CD14-positive monocyte (primary cell): Measurements from ENCODE around the gene SLIT1. TPM values are rescaled to one million over a fixed set of nuclear protein-coding genes. Genes with fewer than 3 reads are reported as not detected.

Experiments
- DNase-seq, 3 donors: peaks; one replicate each; pipeline ENCODE4 v3.0.0-alpha.2; 2011 to 2022
- H2AFZ ChIP-seq: 2 replicates; pipeline ENCODE4 v1.6.0; 2012; ENCODE audit warnings: mild to moderate bottlenecking, low read depth, low read length, inconsistent platforms; ENCODE audit not compliant: insufficient read depth, poor library complexity, severe bottlenecking
- H3K27ac ChIP-seq, 2 donors: 1 replicate in 1 of 2; 2 replicates in 1 of 2; pipeline ENCODE4 v1.5.1; 2012 to 2013; ENCODE audit warnings: low read length in 2 of 2, control low read depth in 1 of 2, inconsistent platforms in 1 of 2, low read depth in 1 of 2, mild to moderate bottlenecking in 1 of 2
- H3K27me3 ChIP-seq, 2 donors: one replicate each; pipeline versions ENCODE4 v1.6.0 to v1.6.1; 2011 to 2013; ENCODE audit warnings: low read length in 2 of 2; ENCODE audit not compliant: control insufficient read depth in 2 of 2, insufficient read depth in 2 of 2
- H3K36me3 ChIP-seq, 2 donors: replicated peaks in 1 of 2; 1 replicate in 1 of 2; 2 replicates in 1 of 2; pipeline versions ENCODE4 v1.5.1 to v1.6.1; 2012 to 2013; ENCODE audit warnings: low read length in 2 of 2, control low read depth in 1 of 2, inconsistent platforms in 1 of 2, mild to moderate bottlenecking in 1 of 2; ENCODE audit not compliant: insufficient read depth in 2 of 2, control insufficient read depth in 1 of 2
- H3K4me1 ChIP-seq, 2 donors: 1 replicate in 1 of 2; 2 replicates in 1 of 2; pipeline versions ENCODE4 v1.5.1 to v1.6.1; 2012 to 2013; ENCODE audit warnings: low read length in 2 of 2, control low read depth in 1 of 2, inconsistent platforms in 1 of 2, mild to moderate bottlenecking in 1 of 2, moderate library complexity in 1 of 2; ENCODE audit not compliant: insufficient read depth in 2 of 2, control insufficient read depth in 1 of 2
- H3K4me2 ChIP-seq: replicated peaks from 2 replicates; pipeline ENCODE3; 2012; ENCODE audit warnings: low read length, moderate library complexity, mild to moderate bottlenecking; ENCODE audit not compliant: poor library complexity, severe bottlenecking; ENCODE audit errors: extremely low read depth
- H3K4me3 ChIP-seq, 3 experiments: fragments of 200-600 bp in 1 of 3; sonication (generic) in 1 of 3; replicated peaks in 1 of 3; 1 replicate in 2 of 3; 2 replicates in 1 of 3; pipeline ENCODE4 v1.5.1; 2011 to 2013; ENCODE audit warnings: low read length in 3 of 3, mild to moderate bottlenecking in 3 of 3, control low read depth in 2 of 3, low read depth in 2 of 3, inconsistent platforms in 1 of 3, moderate library complexity in 1 of 3
- H3K79me2 ChIP-seq: 2 replicates; pipeline ENCODE4 v1.6.0; 2012; ENCODE audit warnings: mild to moderate bottlenecking, control low read depth, inconsistent platforms, low read length, moderate library complexity; ENCODE audit not compliant: insufficient read depth
- H3K9ac ChIP-seq: 2 replicates; pipeline ENCODE4 v1.6.0; 2017; ENCODE audit warnings: low read length, mild to moderate bottlenecking; ENCODE audit not compliant: insufficient read depth, poor library complexity, severe bottlenecking
- H3K9me3 ChIP-seq, 2 donors: replicated peaks in 1 of 2; 1 replicate in 1 of 2; 2 replicates in 1 of 2; pipeline versions ENCODE4 v1.5.1 to v1.6.1; 2012 to 2013; ENCODE audit warnings: low read length in 2 of 2, control low read depth in 1 of 2; ENCODE audit not compliant: control insufficient read depth in 1 of 2, insufficient read depth in 1 of 2
- H4K20me1 ChIP-seq: 2 replicates; pipeline ENCODE4 v1.6.0; 2012; ENCODE audit warnings: mild to moderate bottlenecking, low read length, control low read depth, moderate library complexity; ENCODE audit not compliant: insufficient read depth
- H3K27ac Mint-ChIP-seq, 7 donors: one replicate each; pipeline ENCODE4 v1.8.0; 2020; ENCODE audit warnings: mild to moderate bottlenecking in 7 of 7, mixed read lengths in 7 of 7, moderate library complexity in 6 of 7, inconsistent platforms in 2 of 7
- H3K27me3 Mint-ChIP-seq, 3 donors: one replicate each; pipeline ENCODE4 v1.8.0; 2021 to 2022; ENCODE audit warnings: low read depth in 3 of 3, mild to moderate bottlenecking in 3 of 3, mixed read lengths in 3 of 3, moderate library complexity in 3 of 3, inconsistent platforms in 1 of 3
- H3K36me3 Mint-ChIP-seq, 2 donors: one replicate each; pipeline ENCODE4 v1.8.0; 2020; ENCODE audit warnings: mixed read lengths in 2 of 2, inconsistent platforms in 1 of 2, mild to moderate bottlenecking in 1 of 2
- H3K4me1 Mint-ChIP-seq: one replicate; pipeline ENCODE4 v1.8.0; 2020; ENCODE audit warnings: mild to moderate bottlenecking, mixed read lengths
- H3K4me3 Mint-ChIP-seq, 2 donors: one replicate each; pipeline ENCODE4 v1.8.0; 2020; ENCODE audit warnings: mild to moderate bottlenecking in 2 of 2, mixed read lengths in 2 of 2, moderate library complexity in 1 of 2
- H3K9me3 Mint-ChIP-seq, 7 donors: one replicate each; pipeline ENCODE4 v1.8.0; 2020 to 2022; ENCODE audit warnings: mixed read lengths in 7 of 7, mild to moderate bottlenecking in 6 of 7, moderate library complexity in 6 of 7, inconsistent platforms in 2 of 7
- CTCF ChIP-seq: fragments of 200-600 bp; IDR thresholded peaks from one replicate; pipeline ENCODE4 v1.8.0; 2022; ENCODE audit warnings: antibody characterized with exemption, mild to moderate bottlenecking
- WGBS: methylation state at CpG from one replicate; pipeline ENCODE4 v1.1.5; 2013; ENCODE audit warnings: missing lambda C conversion rate; ENCODE audit not compliant: insufficient coverage; 5-methylcytosine and 5-hydroxymethylcytosine counted together
- intact Hi-C, 2 donors: fragments of 100-400 bp; cut with micrococcal nuclease; formaldehyde crosslinking; loops; one replicate each; pipeline versions ENCODE4 v1.15.0 to v1.15.1; 2023
- polyA plus RNA-seq, 3 donors: library from polyadenylated mRNA; depleted of rRNA in 1 of 3; unstranded in 2 of 3; stranded (reverse) in 1 of 3; fragments of 300-500 nt in 2 of 3; fragments of >200 nt in 1 of 3; fragmentation: Illumina TruSeq in 2 of 3; gene quantifications; 1 replicate in 2 of 3; 2 replicates in 1 of 3; pipeline ENCODE4 v1.2.3, GENCODE V29; 2012 to 2021

Gene SLIT1
- polyA plus RNA-seq, 3 donors: 0.05 to 0.81 (median 0.16) TPM

DNA sequence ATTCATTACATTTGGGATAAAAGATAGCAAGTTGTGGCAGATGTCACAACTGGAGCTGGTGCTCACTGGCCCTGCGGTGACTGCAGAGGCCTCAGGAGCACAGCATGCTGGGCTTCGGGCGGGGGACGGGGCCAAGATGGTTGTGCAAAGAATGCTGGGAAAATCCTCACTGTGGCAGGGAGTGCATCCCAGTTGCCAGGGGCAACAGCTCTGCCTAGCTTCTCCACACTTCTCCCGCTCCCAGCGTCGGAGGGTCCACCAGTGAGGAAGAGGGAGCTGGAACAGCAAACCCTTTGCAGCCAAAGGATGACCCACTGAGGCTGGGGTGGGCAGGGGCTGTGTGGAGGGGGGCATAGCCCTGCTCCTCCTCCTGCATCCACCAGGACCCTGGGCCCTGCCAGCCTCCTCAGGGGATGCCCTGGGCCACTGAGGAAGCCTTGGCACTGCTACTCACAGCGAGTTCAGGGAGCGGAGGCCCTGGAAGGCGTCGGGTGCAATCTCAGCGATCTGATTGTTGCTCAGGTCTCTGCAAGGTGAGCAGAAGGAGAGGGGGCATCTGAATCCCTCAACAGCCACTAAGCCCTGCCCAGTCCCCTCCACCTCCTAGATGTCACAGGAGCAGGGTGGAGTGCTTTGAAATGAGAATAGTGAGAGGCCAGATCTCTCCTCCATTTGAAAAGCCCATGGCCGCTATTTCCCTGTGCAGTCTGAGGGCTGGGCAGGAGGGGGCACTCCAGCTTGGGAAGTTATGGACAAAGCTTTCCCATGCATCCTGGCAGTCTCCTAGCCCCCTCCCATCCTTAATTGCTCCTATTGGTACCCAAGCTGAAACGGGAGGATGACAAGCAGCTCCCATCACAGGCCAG is 126.5 kb downstream of the SLIT1 start:
- TF ChIP-seq CTCF: no peak

DNA sequence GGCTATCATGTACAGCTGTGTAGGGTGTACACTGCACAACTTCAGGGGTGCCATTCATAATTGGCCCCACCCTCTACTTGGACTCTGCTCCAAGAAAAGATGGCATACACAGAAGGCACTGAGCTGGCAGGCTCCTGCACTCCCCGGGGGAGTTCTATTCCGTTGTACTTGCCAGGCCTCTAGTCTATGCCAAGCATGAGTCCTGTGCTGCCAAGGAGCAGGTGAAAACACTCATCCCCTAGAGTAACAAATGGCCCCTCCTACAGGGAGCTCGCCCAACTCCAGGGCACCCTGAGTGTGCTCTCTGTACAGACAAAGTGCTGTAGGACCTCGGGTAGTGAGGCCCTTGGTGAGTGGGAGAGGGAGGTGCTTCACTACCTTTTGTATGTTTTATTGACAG is 127.2 kb downstream of the SLIT1 start:
- Mint-ChIP-seq H3K9me3 (peaks cover 0 to 6% (median 0%) of the 10 kb centered on the region in 7 donors), H3K36me3 (no peaks in the 10 kb centered on the region), H3K4me1 (no peaks in the 10 kb centered on the region), H3K27me3 (peaks cover 1 to 2% (median 2%) of the 10 kb centered on the region in 3 donors), H3K27ac (no peak overlapping the region), H3K4me3 (no peak overlapping the region)
- TF ChIP-seq CTCF: no peak
- Histone ChIP-seq H3K9ac (no peak overlapping the region), H4K20me1 (no peaks in the 10 kb centered on the region), H3K27ac (no peak overlapping the region), H3K4me1 (no peaks in the 10 kb centered on the region), H3K79me2 (no peaks in the 10 kb centered on the region), H3K27me3 (no peaks in the 10 kb centered on the region), H2AFZ (no peak overlapping the region), H3K9me3 (no peaks in the 10 kb centered on the region), H3K4me3 (no peak overlapping the region), H3K4me2 (no peak overlapping the region), H3K36me3 (no peaks in the 10 kb centered on the region)
- no peak for DNase-seq
- WGBS: 94% methylated on average over 2 of the region's 4 CpGs
- intact Hi-C loops: no loop called here

More for the DNA sequence above, 126.5 kb downstream of the SLIT1 start:
- Mint-ChIP-seq H3K36me3 (no peaks in the 10 kb centered on the region), H3K9me3 (peaks cover 0 to under 1% (median 0%) of the 10 kb centered on the region in 7 donors), H3K27me3 (peaks cover 0 to 2% (median 0%) of the 10 kb centered on the region in 3 donors), H3K27ac (peak overlapping the region in 1 of 7 donors; percentile 57), H3K4me1 (no peaks in the 10 kb centered on the region), H3K4me3 (no peak overlapping the region)
- no peak overlapping the region for H3K9ac ChIP-seq
- H3K9me3 ChIP-seq: no peaks in the 10 kb centered on the region
- H4K20me1 ChIP-seq: no peaks in the 10 kb centered on the region
- intact Hi-C loops: no loop called here
- H3K36me3 ChIP-seq: no peaks in the 10 kb centered on the region
- no peak overlapping the region for H3K4me3 ChIP-seq
- no peak for DNase-seq
- H3K27ac ChIP-seq: no peak overlapping the region
- H3K4me1 ChIP-seq: no peaks in the 10 kb centered on the region
- no peaks in the 10 kb centered on the region for H3K79me2 ChIP-seq
- WGBS: 91% methylated on average over 5 of the region's 14 CpGs
- H3K4me2 ChIP-seq: no peak overlapping the region
- H3K27me3 ChIP-seq: no peaks in the 10 kb centered on the region
- no peak overlapping the region for H2AFZ ChIP-seq
